ENCODE measurements around the gene LYPD3. TPM values are rescaled to one million over a fixed set of nuclear protein-coding genes. Genes with fewer than 3 reads are reported as not detected.

The LYPD3 gene
- total and polyA plus RNA-seq, 2 donors (not counting 3 experiments of a cell fraction or from before 2014, with no cell fraction given), result 0.52 TPM; not detected in 1

DNA sequence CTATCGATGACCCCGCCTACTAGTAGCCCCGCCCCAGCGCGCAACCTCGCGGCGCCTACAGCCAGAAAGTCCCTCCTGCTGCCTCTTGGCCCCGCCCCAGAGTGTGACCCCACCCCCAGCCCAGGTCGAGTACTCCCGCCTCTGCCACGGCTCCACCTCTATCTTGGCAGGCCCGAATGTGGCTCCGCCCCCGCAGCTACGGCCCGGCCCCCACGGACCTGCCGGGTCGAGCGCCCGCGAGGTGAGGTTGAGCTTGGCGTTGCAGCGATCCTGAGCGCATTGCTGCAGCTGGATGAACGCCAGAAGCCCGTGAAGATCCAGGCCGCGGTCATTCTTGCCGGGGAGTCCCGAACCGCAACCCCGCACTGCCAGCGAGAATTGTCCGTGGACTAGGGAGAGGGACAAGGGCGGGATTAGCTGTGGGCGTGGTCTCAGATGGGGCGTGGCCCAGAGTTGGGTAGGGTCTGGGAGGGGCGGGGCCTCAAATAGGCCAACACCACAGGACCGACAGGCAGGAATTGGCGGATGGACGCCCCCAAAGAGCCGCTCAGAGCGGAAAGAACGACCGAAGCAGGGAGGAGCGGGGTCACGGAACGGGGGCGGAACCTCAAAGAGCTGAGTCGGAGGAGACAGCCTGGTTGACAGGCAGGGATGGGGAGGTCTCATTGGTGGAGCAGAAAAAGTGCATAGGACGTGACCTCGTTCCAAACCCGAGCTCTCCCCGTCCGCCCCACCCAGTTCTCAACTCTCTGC lies 1.9 kb downstream of the LYPD3 start:
- intact Hi-C loops (cut with micrococcal nuclease) (loop anchor here (1.0 to 5.0 kb wide), 3 partner anchors 12 to 64 kb away; partner anchors contain the start of genes ETHE1 and PHLDB3), dilution Hi-C loops (cut with MboI; ENCODE audit: extremely low pct_ligation_motif_present, low sequenced_read_pairs) (no loop called here)
- FAIRE-seq (peak; percentile 94), DNase-seq (ENCODE audit: low read depth, low spot score) (peak; percentile 91)
- ChIA-PET POLR2A (interaction anchor here (0.7 kb wide), 1 partner anchor 689 kb away, joined by 4 read pairs; no protein-coding TSS in a partner anchor), CTCF (interaction anchor here (0.6 to 3.3 kb wide), 10 partner anchors 11 to 92 kb away, joined by 3 to 30 read pairs (median 4); partner anchors contain the start of gene PHLDB3)
- no peaks in the 10 kb centered on the region for H3K9me3 ChIP-seq (replicated peaks; ENCODE audit: control insufficient read depth, insufficient read depth, low read length)
- H3K4me1 ChIP-seq (ENCODE audit: control insufficient read depth, extremely low read depth, insufficient read depth, low read length), result peaks cover 14% of the 10 kb centered on the region
- H3K4me3 ChIP-seq (replicated peaks in 1 of 3; ENCODE audit: insufficient read depth in 1 of 3, low read depth in 1 of 3, low read length in 3 of 3), result peak overlapping the region; percentile 52 to 63 (median 58)
- peak overlapping the region; percentile 98 for H2AFZ ChIP-seq (ENCODE audit: low read depth, low read length)
- H3K27ac ChIP-seq (ENCODE audit: insufficient read depth, low read depth, low read length), result no peak overlapping the region
- H3K4me2 ChIP-seq (ENCODE audit: insufficient read depth, low read length), result peak overlapping the region; percentile 61
- H3K27me3 ChIP-seq (ENCODE audit: control insufficient read depth in 2 of 2, insufficient read depth in 2 of 2, low read length in 2 of 2), result no peaks in the 10 kb centered on the region
- no peak overlapping the region for H3K9ac ChIP-seq (replicated peaks; ENCODE audit: extremely low read depth, insufficient read depth, low read length)
- no TSS peak for BruUV-seq (replicated peaks)
- H3K79me2 ChIP-seq (ENCODE audit: control insufficient read depth, insufficient read depth, low read length), result no peaks in the 10 kb centered on the region
- H3K9me1 ChIP-seq (replicated peaks; ENCODE audit: control insufficient read depth, extremely low read depth, insufficient read depth, low read length), result no peaks in the 10 kb centered on the region
- no peaks in the 10 kb centered on the region for H3K36me3 ChIP-seq (ENCODE audit: control insufficient read depth in 2 of 2, extremely low read depth in 1 of 2, insufficient read depth in 2 of 2, low read length in 2 of 2)
- no peak for TF ChIP-seq POLR2A (IDR thresholded peaks at IDR 0.05; ENCODE audit: low read depth, low read length)
- TF ChIP-seq, protein P1, sequence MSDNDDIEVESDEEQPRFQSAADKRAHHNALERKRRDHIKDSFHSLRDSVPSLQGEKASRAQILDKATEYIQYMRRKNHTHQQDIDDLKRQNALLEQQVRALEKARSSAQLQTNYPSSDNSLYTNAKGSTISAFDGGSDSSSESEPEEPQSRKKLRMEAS (IDR thresholded peaks at IDR 0.05; ENCODE audit: insufficient read depth, insufficient read length), result no peak
- TF ChIP-seq FOS (IDR thresholded peaks at IDR 0.05; ENCODE audit: borderline replicate concordance, insufficient read depth, low read length), result no peak
- no peak for TF ChIP-seq EZH2 (IDR thresholded peaks at IDR 0.05; ENCODE audit: borderline replicate concordance, low read depth, low read length, severe bottlenecking)
- TF ChIP-seq POLR2AphosphoS5 (IDR thresholded peaks at IDR 0.05; ENCODE audit: insufficient read depth, low read depth, low read length), result no peak
- no peak for TF ChIP-seq GATA2 (IDR thresholded peaks at IDR 0.05; ENCODE audit: insufficient read depth, insufficient read length, low read depth, low read length)
- no peak for TF ChIP-seq JUN (IDR thresholded peaks at IDR 0.05; ENCODE audit: borderline replicate concordance, insufficient read depth, insufficient read length, low read depth)
- TF ChIP-seq MYC (IDR thresholded peaks at IDR 0.05; ENCODE audit: low read depth, low read length), result no peak
- TF ChIP-seq, protein P2, sequence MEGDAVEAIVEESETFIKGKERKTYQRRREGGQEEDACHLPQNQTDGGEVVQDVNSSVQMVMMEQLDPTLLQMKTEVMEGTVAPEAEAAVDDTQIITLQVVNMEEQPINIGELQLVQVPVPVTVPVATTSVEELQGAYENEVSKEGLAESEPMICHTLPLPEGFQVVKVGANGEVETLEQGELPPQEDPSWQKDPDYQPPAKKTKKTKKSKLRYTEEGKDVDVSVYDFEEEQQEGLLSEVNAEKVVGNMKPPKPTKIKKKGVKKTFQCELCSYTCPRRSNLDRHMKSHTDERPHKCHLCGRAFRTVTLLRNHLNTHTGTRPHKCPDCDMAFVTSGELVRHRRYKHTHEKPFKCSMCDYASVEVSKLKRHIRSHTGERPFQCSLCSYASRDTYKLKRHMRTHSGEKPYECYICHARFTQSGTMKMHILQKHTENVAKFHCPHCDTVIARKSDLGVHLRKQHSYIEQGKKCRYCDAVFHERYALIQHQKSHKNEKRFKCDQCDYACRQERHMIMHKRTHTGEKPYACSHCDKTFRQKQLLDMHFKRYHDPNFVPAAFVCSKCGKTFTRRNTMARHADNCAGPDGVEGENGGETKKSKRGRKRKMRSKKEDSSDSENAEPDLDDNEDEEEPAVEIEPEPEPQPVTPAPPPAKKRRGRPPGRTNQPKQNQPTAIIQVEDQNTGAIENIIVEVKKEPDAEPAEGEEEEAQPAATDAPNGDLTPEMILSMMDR (IDR thresholded peaks at IDR 0.05; ENCODE audit: extremely low read depth in 1 of 2, insufficient read depth in 1 of 2, low read depth in 1 of 2, low read length in 2 of 2), result no peak
- no peaks in the 10 kb centered on the region for H4K20me1 ChIP-seq (replicated peaks; ENCODE audit: control insufficient read depth, extremely low read depth, insufficient read depth, low read length)

Data from endothelial cell of umbilical vein (primary cell).